ENCODE measurements around the gene UBB. TPM values are rescaled to one million over a fixed set of nuclear protein-coding genes. Genes with fewer than 3 reads are reported as not detected.

Gene UBB
- total and polyA plus RNA-seq, 4 donors, result 1,190 to 3,673 (median 1,472) TPM

DNA sequence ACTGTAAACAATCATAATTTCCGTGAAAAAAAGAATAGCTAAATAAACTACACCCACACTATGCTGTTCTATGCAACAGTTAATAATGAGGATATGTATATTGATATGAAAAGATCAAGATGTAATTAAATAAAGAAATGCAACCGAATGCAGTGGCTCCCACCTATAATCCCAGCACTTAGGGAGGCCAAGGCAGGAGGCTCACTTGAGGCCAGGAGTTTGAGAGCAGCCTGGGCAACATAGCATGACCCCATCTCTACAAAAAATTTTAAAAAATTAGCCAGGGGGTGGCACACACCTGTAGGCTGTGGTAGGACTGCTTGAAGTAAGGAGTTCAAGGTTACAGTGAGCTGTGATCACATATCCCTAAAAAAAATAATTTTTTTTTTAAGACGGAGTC lies 42.5 kb upstream of the UBB start:
- Histone ChIP-seq H3K36me3 (ENCODE audit: control insufficient read depth in 4 of 4, insufficient read depth in 3 of 4, low read depth in 1 of 4, low read length in 3 of 4) (peaks cover 0 to 10% (median 5%) of the 10 kb centered on the region in 4 donors), H3K9me3 (ENCODE audit: control insufficient read depth in 4 of 4, low read length in 3 of 4) (no peaks in the 10 kb centered on the region), H3K4me1 (ENCODE audit: control insufficient read depth in 4 of 4, insufficient read depth in 4 of 4, low read length in 3 of 4) (peaks cover 0 to 3% (median 0%) of the 10 kb centered on the region in 4 donors), H3K27me3 (ENCODE audit: control insufficient read depth in 4 of 4, insufficient read depth in 4 of 4, low read length in 3 of 4) (no peaks in the 10 kb centered on the region), H3K4me3 (ENCODE audit: low read depth in 1 of 3, low read length in 3 of 3) (no peak overlapping the region), H3K9ac (ENCODE audit: low read depth in 1 of 2, low read length in 2 of 2) (no peak overlapping the region), H3K27ac (ENCODE audit: low read depth in 1 of 2, low read length in 2 of 2) (no peak overlapping the region)
- no peak for DNase-seq (ENCODE audit: low spot score)
- 95% methylated on average over 3 of the region's 3 CpGs for WGBS
- TF ChIP-seq, protein P1, sequence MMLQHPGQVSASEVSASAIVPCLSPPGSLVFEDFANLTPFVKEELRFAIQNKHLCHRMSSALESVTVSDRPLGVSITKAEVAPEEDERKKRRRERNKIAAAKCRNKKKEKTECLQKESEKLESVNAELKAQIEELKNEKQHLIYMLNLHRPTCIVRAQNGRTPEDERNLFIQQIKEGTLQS (IDR thresholded peaks at IDR 0.05), result no peak
- TF ChIP-seq RAD21 (IDR thresholded peaks at IDR 0.05), result no peak
- no peak for TF ChIP-seq TAF1 (conservative IDR thresholded peaks at IDR 0.05)
- TF ChIP-seq HNF4G (IDR thresholded peaks at IDR 0.05), result no peak
- TF ChIP-seq, protein P2, sequence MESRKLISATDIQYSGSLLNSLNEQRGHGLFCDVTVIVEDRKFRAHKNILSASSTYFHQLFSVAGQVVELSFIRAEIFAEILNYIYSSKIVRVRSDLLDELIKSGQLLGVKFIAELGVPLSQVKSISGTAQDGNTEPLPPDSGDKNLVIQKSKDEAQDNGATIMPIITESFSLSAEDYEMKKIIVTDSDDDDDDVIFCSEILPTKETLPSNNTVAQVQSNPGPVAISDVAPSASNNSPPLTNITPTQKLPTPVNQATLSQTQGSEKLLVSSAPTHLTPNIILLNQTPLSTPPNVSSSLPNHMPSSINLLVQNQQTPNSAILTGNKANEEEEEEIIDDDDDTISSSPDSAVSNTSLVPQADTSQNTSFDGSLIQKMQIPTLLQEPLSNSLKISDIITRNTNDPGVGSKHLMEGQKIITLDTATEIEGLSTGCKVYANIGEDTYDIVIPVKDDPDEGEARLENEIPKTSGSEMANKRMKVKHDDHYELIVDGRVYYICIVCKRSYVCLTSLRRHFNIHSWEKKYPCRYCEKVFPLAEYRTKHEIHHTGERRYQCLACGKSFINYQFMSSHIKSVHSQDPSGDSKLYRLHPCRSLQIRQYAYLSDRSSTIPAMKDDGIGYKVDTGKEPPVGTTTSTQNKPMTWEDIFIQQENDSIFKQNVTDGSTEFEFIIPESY (IDR thresholded peaks at IDR 0.05), result no peak

DNA sequence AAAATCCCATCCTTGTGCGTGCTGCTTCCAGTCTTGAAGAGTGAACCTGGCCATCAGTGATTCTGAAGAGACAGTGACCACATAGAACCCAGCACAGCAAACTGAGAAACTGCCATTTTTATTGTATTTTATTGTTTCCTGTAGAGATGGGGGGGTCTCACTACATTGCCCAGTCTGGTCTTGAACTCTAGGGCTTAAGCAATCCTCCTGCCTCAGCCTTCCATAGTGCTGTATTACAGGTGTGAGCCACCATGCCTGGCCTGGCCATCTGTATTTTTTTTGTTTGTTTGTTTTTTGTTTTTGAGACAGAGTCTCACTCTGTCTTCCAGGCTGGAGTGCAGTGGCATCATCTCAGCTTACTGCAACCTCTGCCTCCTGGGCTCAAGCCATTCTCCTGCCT lies 41.5 kb upstream of the UBB start:
- WGBS, result 95% methylated on average over 1 of the region's 1 CpG
- H3K27ac ChIP-seq (ENCODE audit: low read depth in 1 of 2, low read length in 2 of 2), result no peak overlapping the region
- DNase-seq (ENCODE audit: low spot score), result no peak

More for the DNA sequence above, 41.5 kb upstream of the UBB start:
- no peak overlapping the region for H3K9ac ChIP-seq (ENCODE audit: low read depth in 1 of 2, low read length in 2 of 2)
- H3K4me1 ChIP-seq (ENCODE audit: control insufficient read depth in 4 of 4, insufficient read depth in 4 of 4, low read length in 3 of 4), result peaks cover 0 to 3% (median 0%) of the 10 kb centered on the region in 4 donors
- H3K36me3 ChIP-seq (ENCODE audit: control insufficient read depth in 4 of 4, insufficient read depth in 3 of 4, low read depth in 1 of 4, low read length in 3 of 4), result peaks cover 0 to 13% (median 7%) of the 10 kb centered on the region in 4 donors
- no peak overlapping the region for H3K4me3 ChIP-seq (ENCODE audit: low read depth in 1 of 3, low read length in 3 of 3)
- H3K27me3 ChIP-seq (ENCODE audit: control insufficient read depth in 4 of 4, insufficient read depth in 4 of 4, low read length in 3 of 4), result no peaks in the 10 kb centered on the region
- no peak for TF ChIP-seq FOXA1 (IDR thresholded peaks at IDR 0.05)
- TF ChIP-seq RAD21 (IDR thresholded peaks at IDR 0.05), result no peak
- TF ChIP-seq, protein P3, sequence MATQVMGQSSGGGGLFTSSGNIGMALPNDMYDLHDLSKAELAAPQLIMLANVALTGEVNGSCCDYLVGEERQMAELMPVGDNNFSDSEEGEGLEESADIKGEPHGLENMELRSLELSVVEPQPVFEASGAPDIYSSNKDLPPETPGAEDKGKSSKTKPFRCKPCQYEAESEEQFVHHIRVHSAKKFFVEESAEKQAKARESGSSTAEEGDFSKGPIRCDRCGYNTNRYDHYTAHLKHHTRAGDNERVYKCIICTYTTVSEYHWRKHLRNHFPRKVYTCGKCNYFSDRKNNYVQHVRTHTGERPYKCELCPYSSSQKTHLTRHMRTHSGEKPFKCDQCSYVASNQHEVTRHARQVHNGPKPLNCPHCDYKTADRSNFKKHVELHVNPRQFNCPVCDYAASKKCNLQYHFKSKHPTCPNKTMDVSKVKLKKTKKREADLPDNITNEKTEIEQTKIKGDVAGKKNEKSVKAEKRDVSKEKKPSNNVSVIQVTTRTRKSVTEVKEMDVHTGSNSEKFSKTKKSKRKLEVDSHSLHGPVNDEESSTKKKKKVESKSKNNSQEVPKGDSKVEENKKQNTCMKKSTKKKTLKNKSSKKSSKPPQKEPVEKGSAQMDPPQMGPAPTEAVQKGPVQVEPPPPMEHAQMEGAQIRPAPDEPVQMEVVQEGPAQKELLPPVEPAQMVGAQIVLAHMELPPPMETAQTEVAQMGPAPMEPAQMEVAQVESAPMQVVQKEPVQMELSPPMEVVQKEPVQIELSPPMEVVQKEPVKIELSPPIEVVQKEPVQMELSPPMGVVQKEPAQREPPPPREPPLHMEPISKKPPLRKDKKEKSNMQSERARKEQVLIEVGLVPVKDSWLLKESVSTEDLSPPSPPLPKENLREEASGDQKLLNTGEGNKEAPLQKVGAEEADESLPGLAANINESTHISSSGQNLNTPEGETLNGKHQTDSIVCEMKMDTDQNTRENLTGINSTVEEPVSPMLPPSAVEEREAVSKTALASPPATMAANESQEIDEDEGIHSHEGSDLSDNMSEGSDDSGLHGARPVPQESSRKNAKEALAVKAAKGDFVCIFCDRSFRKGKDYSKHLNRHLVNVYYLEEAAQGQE (IDR thresholded peaks at IDR 0.05), result no peak
- no peak for TF ChIP-seq TAF1 (conservative IDR thresholded peaks at IDR 0.05)
- no peak for TF ChIP-seq HNF4A (conservative IDR thresholded peaks at IDR 0.05)
- TF ChIP-seq RXRA (IDR thresholded peaks at IDR 0.05), result no peak
- no peak for TF ChIP-seq EGR1 (IDR thresholded peaks at IDR 0.05; ENCODE audit: low read depth in 2 of 2)
- TF ChIP-seq YY1 (IDR thresholded peaks at IDR 0.05), result no peak
- no peak for TF ChIP-seq FOXA2 (IDR thresholded peaks at IDR 0.05)
- no peak for TF ChIP-seq NR2F2 (IDR thresholded peaks at IDR 0.05)
- no peak for TF ChIP-seq JUND (IDR thresholded peaks at IDR 0.05)
- TF ChIP-seq, protein P4, sequence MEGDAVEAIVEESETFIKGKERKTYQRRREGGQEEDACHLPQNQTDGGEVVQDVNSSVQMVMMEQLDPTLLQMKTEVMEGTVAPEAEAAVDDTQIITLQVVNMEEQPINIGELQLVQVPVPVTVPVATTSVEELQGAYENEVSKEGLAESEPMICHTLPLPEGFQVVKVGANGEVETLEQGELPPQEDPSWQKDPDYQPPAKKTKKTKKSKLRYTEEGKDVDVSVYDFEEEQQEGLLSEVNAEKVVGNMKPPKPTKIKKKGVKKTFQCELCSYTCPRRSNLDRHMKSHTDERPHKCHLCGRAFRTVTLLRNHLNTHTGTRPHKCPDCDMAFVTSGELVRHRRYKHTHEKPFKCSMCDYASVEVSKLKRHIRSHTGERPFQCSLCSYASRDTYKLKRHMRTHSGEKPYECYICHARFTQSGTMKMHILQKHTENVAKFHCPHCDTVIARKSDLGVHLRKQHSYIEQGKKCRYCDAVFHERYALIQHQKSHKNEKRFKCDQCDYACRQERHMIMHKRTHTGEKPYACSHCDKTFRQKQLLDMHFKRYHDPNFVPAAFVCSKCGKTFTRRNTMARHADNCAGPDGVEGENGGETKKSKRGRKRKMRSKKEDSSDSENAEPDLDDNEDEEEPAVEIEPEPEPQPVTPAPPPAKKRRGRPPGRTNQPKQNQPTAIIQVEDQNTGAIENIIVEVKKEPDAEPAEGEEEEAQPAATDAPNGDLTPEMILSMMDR (IDR thresholded peaks at IDR 0.05; ENCODE audit: low read depth, low read length, missing input control), result no peak
- TF ChIP-seq, protein P2 (IDR thresholded peaks at IDR 0.05), result no peak
- TF ChIP-seq, protein P1 (IDR thresholded peaks at IDR 0.05), result no peak
- no peaks in the 10 kb centered on the region for H3K9me3 ChIP-seq (ENCODE audit: control insufficient read depth in 4 of 4, low read length in 3 of 4)
